Measurements from ENCODE around the gene KCNG3. TPM values are rescaled to one million over a fixed set of nuclear protein-coding genes. Genes with fewer than 3 reads are reported as not detected.

KCNG3 gene
- total RNA-seq, 1 experiment from 2014 or later = 0.06 TPM

DNA sequence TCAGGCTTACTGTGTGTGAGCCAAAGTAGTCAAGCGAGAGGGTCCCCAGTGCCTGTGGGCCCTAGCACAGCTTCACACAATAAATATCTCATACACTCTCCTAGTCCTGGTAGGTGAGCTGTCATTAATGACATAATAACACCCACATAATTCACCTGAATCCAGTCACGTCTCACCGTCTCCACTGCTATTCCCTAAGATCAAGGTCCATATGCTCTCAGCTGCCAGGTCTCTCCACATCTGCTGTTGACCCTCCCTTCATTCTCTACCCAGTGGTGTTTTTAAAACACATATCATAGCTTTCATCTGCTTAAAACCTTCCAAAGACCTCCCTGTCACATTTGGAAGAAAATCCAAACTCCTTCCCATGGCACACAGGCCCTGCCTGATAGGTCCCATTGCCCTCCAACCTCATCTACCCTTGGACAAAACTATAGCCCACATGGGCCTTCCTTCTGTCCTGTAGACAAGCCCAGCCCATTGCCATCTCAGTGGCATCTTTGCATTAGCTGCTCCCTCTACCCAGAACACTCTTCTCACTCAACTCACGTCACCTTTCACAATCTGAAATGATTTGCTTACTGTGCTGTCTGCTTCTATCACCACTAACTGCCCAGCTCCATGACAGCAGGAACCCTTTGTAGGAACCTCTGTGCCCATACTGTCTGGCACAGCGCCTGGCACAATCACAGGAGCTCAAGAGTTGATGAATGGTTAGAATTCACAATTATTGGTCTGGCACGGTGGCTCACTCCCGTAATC is 7.5 kb downstream of the KCNG3 start:
- DNase-seq (ENCODE audit: low read depth) = no peak

DNA sequence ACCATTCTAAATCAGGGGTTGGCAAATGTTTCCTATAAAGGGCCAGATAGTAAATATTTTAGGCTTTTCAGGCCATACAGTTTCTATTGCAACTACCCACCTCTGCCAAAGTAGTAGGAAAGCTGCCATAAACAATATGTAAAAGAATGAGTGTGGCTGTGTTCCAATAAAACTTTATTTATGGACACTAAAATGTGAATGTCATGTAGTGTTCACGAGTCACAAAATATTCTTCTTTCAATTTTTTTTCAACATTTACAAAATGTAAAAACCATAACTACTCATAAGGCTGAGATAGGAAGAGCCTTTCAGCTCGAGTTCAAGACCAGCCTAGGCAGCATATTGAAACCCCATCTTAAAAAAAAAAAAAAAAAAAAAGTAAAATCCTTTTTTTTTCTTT is 13.4 kb downstream of the KCNG3 start:
- DNase-seq (ENCODE audit: low read depth) = no peak

DNA sequence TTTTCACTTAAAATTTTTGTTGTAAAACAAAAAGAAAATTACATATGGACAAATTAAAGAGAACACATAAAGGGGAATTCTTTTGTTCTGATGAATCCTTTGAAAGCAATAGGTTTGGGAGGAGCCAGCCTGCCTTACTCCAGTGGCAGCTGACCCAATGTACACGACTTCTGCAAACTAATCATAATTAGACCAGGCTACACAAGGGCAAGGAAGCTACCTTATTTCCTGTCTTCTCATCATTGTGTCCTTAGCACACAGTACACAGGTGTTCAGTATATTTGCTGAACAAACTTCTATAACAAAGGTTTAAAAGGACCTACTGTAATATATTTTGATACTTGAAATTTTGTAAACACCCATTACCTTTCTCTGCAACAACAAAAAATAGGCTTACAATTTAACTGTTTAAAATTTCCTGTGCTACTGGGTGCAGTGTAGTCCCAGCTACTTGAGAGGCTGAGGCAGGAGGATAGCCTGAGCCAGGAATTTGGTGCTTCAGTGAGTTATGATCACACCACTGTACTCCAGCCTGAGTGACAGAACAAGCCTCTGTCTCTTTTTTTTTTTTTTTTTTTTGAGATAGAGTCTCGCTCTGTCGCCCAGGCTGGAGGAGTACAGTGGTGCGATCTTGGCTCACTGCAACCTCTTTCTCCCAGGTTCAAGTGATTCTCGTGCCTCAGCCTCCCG is 18.9 kb downstream of the KCNG3 start:
- DNase-seq (ENCODE audit: low read depth) = no peak

DNA sequence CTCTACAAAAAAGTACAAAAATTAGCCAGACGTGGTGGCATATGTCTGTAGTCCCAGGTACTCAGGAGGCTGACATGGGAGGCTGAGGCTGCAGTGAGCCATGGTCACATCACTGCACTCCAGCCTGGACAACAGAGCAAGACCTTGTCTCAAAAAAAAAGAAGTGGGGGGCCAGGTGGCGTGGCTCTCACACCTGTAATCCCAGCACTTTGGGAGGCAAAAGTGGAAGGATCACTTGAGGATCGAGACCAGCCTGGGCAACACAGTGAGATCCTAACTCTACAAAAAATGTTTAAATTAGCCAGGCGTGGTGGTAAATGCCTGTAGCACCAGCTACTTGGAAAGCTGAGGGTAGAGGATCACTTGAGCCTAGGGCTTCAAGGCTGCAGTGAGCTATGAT is 23.1 kb downstream of the KCNG3 start:
- DNase-seq (ENCODE audit: low read depth) = no peak

DNA sequence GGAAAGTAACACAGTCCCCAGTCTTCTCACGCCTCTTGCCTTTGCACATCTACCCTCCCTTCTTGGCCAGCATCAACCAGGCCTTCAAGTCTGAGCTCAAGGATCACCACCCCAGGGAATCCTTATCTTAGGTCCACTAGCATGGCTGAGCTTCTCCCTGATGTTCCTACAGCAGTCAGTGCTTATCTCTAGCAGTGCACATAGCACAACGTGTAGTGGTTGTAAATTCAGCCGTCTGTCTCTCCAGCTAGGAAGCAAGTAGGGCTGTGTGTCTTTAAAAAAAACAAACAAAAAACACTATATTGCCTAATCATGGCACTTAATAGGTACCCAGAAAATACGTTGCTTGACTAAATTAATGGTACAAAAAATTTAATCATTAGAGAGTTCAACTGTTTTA is 29.2 kb downstream of the KCNG3 start:
- DNase-seq (ENCODE audit: low read depth) = no peak

DNA sequence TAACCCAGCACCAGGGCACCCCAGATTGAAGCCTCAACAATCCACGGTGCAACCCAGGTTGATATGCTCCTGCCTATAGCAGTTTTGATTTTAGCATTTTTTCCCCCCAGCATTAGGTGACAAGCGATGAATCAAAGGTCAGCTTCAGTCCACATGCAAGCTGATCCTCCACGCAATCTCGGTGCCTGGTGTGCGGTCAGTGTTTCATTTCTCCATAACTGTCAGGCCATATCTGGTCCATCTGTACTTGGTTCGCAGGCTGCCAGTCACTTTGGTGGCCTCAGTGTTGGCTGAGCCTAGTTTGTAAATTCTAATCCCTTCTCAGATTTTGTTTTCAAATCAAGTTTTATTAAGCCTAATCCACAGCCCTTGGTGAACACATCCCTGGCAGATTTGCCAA is 30.2 kb downstream of the KCNG3 start:
- DNase-seq (ENCODE audit: low read depth) = no peak

DNA sequence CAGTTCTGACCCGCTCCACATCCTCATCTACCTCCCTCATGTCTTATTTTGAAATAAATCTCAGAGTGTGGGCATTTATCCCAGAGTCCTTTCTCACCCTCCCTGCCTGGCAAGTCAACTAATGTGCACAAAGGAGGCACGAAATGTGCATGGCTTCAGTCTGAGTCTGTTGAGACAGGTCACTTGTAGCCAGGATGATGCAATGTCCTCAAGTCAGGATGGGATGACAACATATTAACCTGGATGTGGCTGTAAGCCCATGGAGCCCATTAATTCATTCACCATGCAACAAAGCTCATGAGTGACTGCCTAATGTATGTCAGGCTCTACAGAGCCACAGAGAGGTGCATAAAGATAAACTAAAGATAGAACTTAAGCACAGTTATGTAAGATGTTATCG is 34.5 kb downstream of the KCNG3 start:
- DNase-seq (ENCODE audit: low read depth) = no peak

DNA sequence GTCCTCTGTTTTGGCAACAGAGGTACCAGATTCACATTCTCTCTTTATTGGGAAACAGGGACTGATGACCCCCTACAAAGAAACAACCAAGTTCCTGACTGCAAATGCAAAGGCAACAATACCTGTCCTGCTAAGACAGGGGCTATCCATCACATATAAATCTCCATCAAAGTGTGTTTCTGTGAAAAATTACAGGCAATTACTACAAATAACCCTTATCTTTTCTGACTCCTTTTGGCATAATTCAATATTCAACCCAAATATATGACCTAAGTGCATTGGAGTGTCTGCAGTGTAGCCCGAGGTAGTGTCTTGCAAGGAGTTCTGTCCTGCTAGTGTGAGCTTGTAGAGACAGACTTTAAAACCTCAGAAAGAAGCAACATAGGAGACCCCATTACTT is 35.4 kb downstream of the KCNG3 start:
- DNase-seq (ENCODE audit: low read depth) = no peak

DNA sequence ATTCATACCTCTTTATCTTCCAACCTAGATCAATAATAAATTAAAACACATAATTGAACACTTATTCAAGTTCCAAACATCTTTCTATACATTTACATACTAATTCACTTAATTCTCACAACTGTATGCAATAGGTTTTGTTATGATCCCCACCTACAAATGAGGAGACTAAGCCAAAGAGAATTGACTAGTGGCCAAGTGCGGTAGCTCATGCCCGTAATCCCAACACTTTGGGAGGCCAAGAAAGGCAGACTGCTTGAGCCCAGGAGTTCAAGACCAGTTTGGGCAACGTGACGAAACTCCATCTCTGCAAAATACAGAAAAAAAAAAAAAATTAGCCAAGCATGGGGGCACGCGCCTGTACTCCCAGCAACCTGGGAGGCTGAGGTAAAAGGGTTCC is 36.8 kb downstream of the KCNG3 start:
- no peak for DNase-seq (ENCODE audit: low read depth)

DNA sequence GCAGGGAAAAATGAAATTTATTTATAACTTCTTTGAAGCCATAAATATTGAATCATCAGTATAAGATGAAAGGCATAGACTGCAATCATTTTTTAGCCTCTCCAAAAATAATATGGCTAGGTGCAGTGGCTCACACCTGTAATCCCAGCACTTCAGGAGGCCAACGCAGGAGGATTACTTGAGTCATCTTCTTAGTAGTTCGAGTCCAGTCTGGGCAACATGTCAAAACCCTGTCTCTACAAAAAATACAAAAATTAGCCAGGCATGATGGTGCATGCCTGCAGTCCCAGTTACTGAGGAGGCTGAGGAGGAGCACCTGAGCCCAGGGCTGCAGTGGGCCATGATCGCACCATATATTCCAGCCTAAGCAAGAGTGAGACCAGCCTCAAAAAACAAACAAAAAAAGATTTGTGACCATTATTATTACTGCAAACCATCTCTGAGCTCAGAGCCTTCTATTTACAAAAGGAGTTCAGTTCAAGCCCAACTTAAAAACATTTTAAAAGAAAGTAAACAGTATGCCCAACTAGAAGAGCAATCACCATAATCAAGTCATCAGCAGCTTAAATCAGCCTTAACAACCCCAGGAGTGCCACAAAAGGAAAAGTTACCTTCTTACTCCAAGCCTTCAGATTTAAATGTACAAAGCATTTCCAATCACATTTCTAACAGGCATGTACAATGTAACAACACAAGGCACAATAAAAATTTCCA is 37.5 kb downstream of the KCNG3 start:
- DNase-seq (ENCODE audit: low read depth) = no peak

DNA sequence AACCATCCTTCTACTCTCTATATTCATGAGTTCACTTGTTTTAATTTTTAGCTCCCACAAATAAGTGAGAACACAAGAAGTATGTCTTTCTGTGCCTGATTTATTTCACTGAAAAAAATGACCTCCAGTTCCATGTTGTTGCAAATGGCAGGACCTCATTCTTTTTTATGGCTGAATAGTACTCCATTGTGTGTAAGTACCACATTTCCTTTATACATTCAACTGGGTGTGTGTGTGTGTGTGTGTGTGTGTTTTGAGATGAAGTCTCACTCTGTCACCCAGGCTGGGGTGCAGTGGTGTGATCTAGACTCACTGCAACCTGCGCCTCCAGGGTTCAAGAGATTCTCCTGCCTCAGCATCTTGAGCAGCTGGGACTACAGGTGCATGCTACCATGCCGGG is 41.2 kb downstream of the KCNG3 start:
- no peak for DNase-seq (ENCODE audit: low read depth)

DNA sequence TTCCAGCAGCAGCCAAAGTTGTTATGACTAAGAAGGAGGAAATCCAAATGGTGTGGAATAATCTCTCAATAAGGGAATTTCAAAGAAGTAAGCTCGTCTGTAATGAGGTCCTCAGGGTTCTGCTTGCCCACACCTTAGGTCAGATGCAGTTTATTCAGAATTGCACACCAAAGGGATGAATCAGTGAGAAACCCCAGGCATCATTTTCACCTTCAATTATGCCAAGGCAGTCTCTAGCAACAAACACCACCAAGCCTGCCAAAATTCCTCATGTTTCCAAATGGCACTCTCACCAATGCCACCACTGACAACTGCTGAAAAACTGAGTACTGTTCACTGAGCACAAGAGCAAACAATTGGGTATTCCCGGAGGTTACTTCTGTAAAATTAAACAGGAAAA is 43.6 kb downstream of the KCNG3 start:
- peak; percentile 38 for DNase-seq (ENCODE audit: low read depth)

DNA sequence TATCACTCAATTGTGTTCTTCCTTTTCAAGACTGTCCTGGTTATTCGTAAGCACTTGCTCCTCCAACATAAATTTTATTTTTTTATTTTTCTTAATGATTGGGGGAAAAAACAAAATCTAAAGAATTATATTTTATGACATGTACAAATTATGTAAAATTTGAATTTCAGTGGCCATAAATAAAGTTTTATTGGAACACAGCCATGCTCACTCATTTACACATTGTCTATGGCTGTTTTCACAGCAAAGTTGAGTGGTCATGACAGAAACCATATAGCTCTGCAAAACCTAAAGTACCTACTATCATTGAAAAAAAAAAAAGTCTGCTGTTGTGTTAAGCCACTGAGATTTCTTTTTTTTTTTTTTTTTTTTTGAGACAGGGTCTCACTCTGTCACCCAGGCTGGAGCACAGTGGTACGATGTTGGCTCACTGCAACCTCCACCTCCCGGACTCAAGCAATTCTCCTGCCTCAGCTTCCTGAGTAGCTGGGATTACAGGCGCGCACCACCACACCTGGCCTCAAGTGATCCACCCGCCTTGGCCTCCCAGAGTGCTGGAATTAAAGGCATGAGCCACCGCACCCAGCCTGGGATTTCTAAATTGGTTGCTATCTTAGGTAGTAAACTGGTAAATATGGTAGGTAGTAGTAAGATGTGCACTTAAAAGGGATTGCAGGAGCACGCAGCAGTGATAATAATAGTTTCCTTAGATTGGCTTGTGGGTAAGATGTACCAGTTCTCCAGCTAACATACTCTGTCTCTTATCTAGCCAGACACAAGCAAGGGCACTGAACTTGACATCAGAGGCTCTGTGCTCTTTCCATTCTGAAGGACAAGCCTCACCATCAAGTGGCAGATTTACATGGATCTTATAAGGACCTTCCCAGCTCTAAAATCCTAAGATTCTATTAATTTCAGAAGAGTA is 44.4 kb downstream of the KCNG3 start:
- DNase-seq (ENCODE audit: low read depth) = no peak

DNA sequence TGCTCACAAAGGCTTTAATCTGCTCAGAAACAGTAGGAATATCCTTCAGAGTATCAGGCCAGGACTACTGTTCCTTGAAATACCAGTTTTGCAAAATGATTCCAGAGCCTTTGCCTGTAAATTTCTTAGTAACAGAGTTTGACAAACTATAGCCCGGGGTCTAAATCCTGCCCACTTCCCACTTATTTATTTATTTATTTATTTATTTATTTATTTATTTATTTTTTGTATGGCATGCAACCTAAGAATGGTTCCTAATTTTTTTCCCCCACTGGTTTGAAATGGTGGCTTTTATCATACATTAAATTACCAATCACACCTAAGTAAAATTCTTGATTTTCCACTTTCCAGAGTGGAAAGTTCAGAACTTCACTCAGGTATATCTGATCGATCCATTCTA is 45.6 kb downstream of the KCNG3 start:
- DNase-seq (ENCODE audit: low read depth) = no peak

DNA sequence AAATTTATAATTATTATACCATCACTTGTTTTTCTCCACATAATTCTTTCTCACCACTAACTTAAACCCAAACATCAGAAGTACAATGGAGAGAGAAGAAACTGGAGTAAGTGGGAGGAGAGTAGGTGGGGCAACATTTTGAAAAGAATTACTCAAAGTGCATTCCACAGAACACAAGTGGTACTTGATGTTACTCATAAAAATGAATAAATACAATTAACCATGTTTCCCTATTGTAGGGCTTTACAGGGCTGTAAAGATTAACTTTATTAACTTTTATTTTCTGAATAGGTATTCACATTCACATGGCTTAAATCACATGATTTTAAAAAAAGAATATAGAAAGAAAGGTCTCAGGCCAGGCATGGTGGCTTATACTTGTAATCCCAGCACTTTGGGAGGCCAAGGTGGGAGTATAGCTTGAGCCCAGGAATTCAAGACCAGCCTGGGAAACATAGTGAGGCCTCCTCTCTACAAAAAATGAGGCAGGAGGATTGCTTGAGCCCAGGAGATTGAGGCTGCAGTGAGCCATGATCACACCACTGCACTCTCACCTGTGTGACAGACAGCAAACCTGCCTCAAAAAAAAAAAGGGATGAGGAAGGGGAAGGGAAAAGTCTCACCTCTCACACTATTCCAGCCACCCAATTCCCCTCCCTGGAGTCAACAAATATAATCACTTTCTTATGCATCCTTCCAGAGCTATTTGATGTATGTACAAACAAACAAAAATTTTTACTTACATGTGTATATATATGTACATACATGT is 47.1 kb downstream of the KCNG3 start:
- no peak for DNase-seq (ENCODE audit: low read depth)

DNA sequence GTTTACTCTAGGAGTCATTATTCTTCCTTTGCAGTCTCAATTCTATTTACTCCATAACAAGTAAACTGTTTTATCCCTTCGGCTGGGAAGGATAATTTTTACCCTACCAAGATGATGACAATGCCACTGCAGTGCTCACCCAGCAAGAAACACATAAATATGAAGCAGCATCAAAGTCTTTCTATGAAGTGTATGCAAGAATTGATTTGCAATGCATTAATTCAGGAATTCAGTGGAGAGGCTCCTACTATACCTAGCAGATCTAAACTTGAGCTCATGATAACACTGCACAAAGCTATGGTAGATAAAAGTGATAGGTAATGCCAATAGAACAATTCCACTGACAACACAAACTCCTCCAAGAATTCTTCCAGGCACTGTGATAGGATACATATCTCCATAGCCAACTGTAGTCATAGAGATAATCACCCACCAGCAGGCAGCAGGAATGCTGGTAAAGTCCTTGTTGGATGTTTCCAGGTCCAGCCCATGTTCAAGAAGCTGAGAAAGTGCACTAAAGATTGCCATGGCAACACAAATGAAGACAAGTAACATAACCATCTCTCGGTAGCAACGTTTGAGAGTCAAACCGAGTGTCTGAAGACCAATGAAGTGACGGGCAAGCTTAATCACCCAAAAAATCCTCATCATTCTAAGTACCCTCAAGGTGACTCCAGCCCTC is 49.9 kb downstream of the KCNG3 start:
- no peak for DNase-seq (ENCODE audit: low read depth)

DNA sequence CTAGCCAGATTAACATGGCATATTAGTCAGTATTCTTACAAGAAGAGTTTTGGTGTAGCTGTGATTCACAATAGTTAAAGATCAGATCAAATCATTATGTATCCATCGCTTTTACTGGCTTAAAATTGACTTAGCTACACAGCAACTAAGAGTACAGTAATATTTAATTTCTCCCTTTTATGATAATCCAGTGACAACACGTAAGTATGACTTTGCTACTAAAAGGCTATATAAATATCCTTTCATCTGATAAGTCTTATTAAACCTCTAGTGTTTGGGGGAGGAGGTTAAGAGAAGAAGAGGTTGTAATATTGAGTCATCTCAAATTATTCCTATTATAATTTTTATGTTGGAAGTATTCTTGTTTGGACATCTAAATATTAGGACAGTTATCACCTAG is 51.0 kb downstream of the KCNG3 start:
- no peak for DNase-seq (ENCODE audit: low read depth)

DNA sequence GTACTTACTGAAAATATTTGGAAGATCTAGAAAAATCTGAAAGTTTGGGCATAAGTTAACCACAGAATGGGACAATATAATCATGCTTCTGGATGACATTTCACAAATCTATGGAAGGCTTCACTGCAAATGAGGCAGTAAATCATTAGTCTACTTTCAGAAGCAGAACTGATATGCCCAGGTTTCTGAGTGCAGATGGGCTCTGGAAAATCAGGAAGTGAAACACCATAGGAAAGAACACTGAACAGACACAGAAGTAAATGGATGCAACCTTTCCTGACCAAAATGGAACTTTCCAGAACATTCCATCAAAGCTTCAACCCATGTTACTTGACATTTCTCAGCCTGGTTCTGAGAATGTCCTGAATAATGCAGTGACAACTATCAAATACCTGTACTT is 55.1 kb downstream of the KCNG3 start:
- no peak for DNase-seq (ENCODE audit: low read depth)

DNA sequence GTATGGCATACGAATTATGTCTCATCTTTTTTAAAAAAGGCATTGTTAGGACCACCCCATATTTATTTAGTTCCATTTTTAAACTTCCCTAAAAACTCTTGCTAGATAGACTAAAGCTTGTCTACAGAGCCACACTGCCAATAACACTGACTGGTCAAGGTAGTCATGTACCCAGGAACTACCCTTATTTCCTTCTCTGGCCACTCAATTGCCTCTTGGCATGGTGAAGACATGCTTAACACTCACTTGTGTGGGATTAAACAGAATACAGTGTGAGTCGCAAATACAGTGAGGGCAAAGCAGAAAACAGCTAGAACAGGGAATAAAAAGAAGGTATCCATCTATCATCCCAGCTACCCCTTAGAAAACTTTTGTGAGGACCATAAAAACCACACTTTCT is 57.4 kb downstream of the KCNG3 start:
- DNase-seq (ENCODE audit: low read depth) = no peak

DNA sequence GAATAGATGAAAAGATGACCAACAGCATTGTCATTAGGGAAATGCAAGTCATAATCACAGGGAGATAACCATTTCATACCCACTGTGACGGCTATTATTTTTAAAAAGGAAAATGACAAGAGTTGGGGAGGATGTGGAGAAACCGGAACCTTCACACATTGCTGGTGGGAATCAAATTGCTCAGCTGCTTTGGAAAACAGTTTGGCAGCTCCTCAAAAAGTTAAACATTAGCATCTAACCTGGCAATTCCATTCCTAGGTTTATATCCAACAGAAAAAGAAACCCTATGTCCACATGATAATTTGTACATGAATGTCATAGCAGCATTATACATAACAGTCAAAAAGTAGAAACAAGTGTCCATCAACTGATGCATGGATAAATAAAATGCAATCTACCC is 58.2 kb downstream of the KCNG3 start:
- DNase-seq (ENCODE audit: low read depth) = no peak

DNA sequence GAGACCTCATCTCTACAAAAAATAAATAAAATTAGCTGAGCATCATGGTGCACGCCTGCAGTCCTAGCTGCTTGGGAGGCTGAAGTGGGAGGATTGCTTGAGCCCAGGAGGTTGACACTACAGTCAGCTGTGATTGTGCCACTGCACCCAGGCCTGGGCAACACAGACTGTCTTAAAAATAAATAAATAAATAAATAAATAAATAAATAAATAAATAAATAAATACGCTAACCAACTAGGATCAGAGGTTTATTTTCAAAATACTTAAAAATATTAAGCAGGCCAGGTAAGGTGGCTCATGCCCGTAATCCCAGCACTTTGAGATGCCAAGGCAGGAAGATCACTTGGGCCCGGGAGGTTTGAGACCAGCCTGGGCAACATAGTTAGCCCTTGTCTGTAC is 63.6 kb downstream of the KCNG3 start:
- no peak for DNase-seq (ENCODE audit: low read depth)

Measured in Daoy (cell line).